Mesenteric fat pad (tissue), 1 donor: ENCODE measurements around the gene HNRNPA0. TPM values are rescaled to one million over a fixed set of nuclear protein-coding genes. Genes with fewer than 3 reads are reported as not detected.
A peak's percentile ranks its signal among the peaks of the same experiment; 100 is the strongest.

ENCODE experiments used
- DNase-seq: peaks from one replicate; pipeline ENCODE4 v3.0.0-alpha.2; 2020; ENCODE audit warnings: low spot score
- total RNA-seq: library from RNA; stranded (reverse); fragmentation: NEBNext Ultra II Directional; extraction: Animal tissue kit (Norgen Biotek cat#: 25700); gene quantifications from one replicate; pipeline ENCODE4 v1.2.1, GENCODE V29; 2021
- donor health status: DM: yes; HTN: yes; CAD: no.

Gene HNRNPA0
- total RNA-seq, 1 donor from 2014 or later = 24.3 TPM

GRCh38 chr5:137754961-137755762, 999 bp upstream of the HNRNPA0 start:
- no peak for DNase-seq

DNA sequence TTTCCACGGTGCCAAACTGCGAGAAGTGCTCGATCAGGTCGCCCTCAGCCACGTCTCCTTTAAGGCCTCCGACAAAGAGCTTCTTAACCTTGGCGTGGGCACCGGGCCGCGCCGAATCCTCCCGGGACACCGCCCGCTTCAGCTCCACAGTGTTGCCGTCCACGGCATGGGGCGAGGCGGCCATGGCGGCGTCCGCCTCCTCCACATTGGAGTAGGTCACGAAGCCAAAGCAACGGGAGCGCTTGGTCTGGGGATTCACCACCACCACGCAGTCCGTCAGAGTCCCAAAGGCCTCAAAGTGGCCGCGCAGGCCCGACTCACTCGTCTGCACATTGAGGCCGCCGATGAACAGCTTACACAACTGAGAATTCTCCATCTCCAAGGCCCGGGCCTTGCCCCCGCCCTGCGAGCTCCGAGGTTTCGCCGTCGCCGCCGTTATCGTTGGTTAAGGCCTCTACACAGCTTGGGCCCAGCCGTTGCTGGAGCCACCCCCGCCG, 424 bp downstream of the HNRNPA0 start:
- peak; percentile 92 for DNase-seq

- no peak for DNase-seq
Measured at GRCh38 chr5:137752905-137753690, 1.1 kb downstream of the HNRNPA0 start.

GRCh38 chr5:137751869-137752491, 2.2 kb downstream of the HNRNPA0 start:
- DNase-seq = no peak

- DNase-seq = no peak
Measured at GRCh38 chr5:137750436-137750835, 3.7 kb downstream of the HNRNPA0 start.

DNA sequence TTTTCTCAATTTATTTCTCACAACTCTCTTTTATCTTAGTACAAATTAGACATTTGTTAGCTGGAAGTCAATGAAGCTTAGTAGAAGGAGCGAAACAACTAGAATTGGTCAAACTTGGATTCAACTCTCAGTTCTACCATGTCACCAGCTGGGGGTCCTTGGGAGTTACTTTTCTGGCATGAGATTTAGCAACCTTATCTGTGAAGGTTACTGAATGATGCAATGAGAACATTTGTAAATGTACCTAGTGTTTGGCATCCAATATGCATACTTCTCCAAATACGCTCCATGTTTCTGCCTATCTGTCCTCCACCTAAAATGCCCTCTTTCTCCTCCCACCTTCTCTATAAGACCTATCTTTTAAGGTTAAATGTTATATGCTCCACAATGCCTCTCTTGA, 6.3 kb downstream of the HNRNPA0 start:
- no peak for DNase-seq

GRCh38 chr5:137743031-137743640, 11.0 kb downstream of the HNRNPA0 start:
- no peak for DNase-seq

GRCh38 chr5:137741718-137742117, 12.4 kb downstream of the HNRNPA0 start:
- DNase-seq = no peak

DNA sequence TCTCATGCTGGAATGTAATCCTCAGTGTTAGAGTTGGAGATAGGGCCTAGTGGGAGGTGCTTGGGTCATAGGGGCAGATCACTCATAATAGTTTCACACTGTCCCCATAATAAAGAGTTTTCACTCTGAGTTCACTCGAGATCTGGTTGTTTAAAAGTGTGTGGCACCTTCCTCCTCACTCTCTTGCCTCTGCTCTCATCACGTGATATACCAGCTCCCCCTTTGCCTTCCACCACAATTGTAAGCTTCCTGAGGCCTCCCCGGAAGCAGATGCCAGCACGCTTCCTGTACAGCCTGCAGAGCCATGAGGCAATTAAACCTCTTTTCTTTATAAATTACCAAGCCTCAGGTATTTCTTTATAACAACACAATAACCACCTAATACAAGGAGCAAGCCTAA, 14.4 kb downstream of the HNRNPA0 start:
- no peak for DNase-seq

- DNase-seq = no peak
Measured at GRCh38 chr5:137738947-137739346, 15.2 kb downstream of the HNRNPA0 start.

- no peak for DNase-seq
Measured at GRCh38 chr5:137737349-137738131, 16.6 kb downstream of the HNRNPA0 start.

DNA sequence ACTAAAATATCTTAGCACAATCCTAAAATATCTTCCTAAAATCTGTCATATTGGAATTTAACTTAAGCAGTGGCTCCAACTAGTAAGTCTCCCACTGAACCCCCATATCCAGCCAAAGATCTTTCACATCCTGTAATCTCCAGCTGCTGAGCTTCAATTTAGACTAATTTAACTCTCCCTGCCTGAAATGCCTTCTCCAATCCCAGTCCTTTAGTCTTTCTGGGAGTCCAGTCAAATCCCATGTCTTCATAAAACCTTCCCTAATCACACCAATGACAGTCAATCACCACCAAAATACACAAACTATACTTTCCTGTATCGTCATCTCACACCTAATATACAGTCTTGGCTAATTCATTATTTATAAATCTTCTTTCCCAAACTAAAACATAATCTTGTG, 17.7 kb downstream of the HNRNPA0 start:
- DNase-seq = no peak

DNA sequence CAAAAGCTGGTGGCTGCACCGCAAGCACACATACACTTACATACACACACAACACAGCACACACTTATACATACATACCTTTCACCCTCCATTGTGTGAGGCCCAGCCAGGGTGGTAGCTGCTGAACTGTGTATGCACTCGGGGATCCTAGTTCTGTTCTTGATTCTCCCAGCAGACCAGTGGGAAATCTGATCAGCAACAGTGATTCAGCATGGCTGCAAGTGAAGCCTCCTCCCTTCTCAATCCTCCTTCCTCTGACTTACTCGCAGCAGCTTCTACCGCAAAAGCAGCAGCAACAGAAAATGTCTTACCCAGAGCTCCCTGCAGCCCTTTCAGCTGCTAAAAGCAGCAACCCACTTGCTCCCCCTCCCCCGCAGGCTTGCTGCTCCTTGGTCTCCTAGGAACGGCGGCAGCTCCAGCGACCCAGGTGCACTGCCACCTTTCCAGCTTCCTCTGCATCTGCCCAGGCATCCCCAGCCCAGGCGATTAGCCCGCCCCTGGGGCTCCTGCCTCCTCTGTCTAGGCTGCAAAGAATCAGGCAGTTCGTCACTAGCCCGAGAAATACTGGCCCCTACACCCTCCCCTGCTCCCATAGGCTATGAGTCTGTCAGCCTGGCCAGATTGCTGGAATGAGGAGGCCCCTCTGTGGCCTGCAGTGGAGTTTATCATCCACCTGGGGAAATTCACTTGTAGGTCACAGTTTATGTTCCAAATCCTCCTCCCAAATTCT, 18.4 kb downstream of the HNRNPA0 start, which contains the start of gene KLHL3:
Gene KLHL3 (minus strand): TSS at position 535 of the 730 bp plus-strand sequence. CDS start 443 bp downstream, at position 92.
- no peak for DNase-seq

GRCh38 chr5:137734962-137735554, 19.1 kb downstream of the HNRNPA0 start:
- DNase-seq = no peak

DNA sequence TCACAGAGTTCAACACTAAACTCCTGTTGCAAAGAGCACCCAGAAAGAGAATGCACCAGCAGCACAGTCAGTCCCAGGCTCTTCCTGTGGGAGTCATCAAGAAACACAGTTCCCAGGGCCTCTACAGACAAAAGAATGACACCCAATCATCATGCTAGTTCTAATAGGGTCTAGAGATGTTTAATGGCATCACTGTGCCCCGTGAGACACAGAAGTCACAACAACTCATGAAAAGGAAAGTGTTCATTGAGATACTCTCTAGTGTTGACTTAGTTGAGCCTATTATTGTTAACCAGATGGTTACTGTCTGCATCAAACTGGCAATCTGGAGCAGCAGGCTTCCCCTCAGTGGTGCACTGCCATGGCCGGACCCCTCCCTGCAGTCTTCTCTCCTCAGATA, 19.8 kb downstream of the HNRNPA0 start:
- DNase-seq = no peak

DNA sequence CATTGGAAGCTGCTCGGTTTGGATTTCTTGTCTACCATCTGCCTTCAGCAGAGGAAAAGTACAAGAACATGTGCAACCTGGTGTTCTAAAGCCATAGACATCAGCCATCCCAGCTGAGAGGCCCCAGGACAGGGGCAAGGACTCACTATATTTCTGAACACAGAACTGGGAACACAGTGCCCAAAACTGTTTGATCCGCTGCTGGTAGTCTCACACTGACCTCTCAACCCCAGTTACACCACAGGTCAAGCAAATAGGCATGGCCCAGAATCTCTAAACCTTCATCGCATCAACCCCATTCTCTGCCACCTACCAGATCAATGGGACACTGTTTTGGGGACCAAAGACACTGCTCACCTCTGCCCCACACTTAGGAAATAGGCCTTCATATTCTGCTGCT, 20.2 kb downstream of the HNRNPA0 start:
- DNase-seq = no peak

GRCh38 chr5:137733006-137733405, 21.2 kb downstream of the HNRNPA0 start:
- no peak for DNase-seq

DNA sequence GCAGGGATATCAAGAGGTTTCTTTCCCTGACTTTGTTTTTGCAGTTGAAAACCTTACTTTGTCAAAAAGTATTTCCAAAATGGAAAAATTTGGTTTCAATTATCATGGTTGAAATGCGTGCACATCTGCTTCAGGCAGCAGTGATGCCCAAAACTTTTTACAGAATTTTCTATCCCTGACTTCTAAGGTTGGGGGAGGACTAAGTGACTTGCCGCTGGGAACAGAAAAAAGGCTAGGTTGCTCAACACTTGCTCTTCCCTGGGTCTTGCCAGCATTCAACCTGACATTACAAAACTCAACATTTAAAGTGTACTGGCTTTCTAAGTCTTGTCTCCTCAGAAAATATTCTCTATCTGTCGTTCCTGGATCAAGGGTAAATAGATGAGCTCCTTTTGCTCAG, 23.0 kb downstream of the HNRNPA0 start:
- DNase-seq = no peak

DNA sequence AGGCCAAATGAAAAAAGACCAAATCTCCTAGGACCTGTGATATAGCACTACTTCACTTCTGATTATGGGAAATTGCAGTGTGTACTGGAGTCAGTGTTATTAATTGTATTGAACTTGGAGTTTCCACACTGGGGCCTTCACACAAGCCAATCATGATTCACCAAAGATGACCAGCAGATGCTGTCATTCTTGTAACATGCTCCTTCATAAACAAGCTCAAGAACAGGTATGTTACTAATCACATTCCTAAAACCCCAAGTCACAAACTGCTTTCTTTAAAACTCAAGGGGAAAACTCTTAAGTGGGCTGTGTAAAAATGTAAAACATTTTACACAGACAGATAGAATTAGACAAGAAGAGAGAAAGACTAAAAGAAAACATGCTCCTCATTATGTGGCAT, 23.8 kb downstream of the HNRNPA0 start:
- DNase-seq = no peak
